Thyroid gland (tissue), 4 donors: Measurements from ENCODE around the gene AMZ1. TPM values are rescaled to one million over a fixed set of nuclear protein-coding genes. Genes with fewer than 3 reads are reported as not detected.

Source experiments
- DNase-seq, 2 donors: peaks; one replicate each; pipeline ENCODE4 v3.0.0-alpha.2; 2019
- H3K27ac ChIP-seq, 3 donors: fragments of 200-600 bp; sonication (generic); 1 replicate in 2 of 3; 2 replicates in 1 of 3; pipeline ENCODE4 v1.5.1; 2016 to 2019; ENCODE audit warnings: mild to moderate bottlenecking in 1 of 3, moderate library complexity in 1 of 3
- H3K27me3 ChIP-seq: fragments of 200-600 bp; sonication (generic); one replicate; pipeline ENCODE4 v1.5.1; 2019
- H3K36me3 ChIP-seq, 2 donors: fragments of 200-600 bp; sonication (generic); one replicate each; pipeline ENCODE4 v1.5.1; 2016 to 2019
- H3K4me1 ChIP-seq, 2 donors: fragments of 200-600 bp; sonication (generic); one replicate each; pipeline ENCODE4 v1.5.1; 2017 to 2019
- H3K4me3 ChIP-seq, 3 donors: fragments of 200-600 bp; sonication (generic); replicated peaks in 1 of 3; 1 replicate in 2 of 3; 2 replicates in 1 of 3; pipeline ENCODE4 v1.5.1; 2016; ENCODE audit warnings: mild to moderate bottlenecking in 1 of 3
- H3K9me3 ChIP-seq: fragments of 200-600 bp; sonication (generic); one replicate; pipeline ENCODE4 v1.5.1; 2017
- POLR2A ChIP-seq, 2 donors: fragments of 450-650 bp; IDR thresholded peaks; one replicate each; pipeline ENCODE4 v1.6.1; 2017; ENCODE audit warnings: antibody characterized with exemption in 2 of 2, mild to moderate bottlenecking in 2 of 2, moderate library complexity in 1 of 2
- WGBS, 2 donors: methylation state at CpG; one replicate each; pipeline ENCODE4 v1.1.5; 2017; 5-methylcytosine and 5-hydroxymethylcytosine counted together
- intact Hi-C: fragments of 100-400 bp; cut with DNase I; formaldehyde crosslinking; loops from one replicate; pipeline ENCODE4 v1.15.1; 2023
- total RNA-seq, 4 donors: library from RNA; depleted of rRNA; stranded (reverse); fragments of >200 nt; gene quantifications; one replicate each; pipeline ENCODE4 v1.2.3, GENCODE V29; 2016
- TF ChIP-seq, protein P1 (sequence below), 6 experiments: fragments of 200-600 bp in 3 of 6; fragments of 450-650 bp in 3 of 6; sonication (generic) in 3 of 6; IDR thresholded peaks; one replicate each; pipeline ENCODE4 v1.5.1; 2016 to 2019; ENCODE audit warnings: antibody characterized with exemption in 6 of 6, mild to moderate bottlenecking in 2 of 6, inconsistent platforms in 1 of 6, moderate library complexity in 1 of 6

Gene AMZ1
- total RNA-seq, 4 donors from 2014 or later: 0.29 to 1.2 TPM; not detected in 2

DNA sequence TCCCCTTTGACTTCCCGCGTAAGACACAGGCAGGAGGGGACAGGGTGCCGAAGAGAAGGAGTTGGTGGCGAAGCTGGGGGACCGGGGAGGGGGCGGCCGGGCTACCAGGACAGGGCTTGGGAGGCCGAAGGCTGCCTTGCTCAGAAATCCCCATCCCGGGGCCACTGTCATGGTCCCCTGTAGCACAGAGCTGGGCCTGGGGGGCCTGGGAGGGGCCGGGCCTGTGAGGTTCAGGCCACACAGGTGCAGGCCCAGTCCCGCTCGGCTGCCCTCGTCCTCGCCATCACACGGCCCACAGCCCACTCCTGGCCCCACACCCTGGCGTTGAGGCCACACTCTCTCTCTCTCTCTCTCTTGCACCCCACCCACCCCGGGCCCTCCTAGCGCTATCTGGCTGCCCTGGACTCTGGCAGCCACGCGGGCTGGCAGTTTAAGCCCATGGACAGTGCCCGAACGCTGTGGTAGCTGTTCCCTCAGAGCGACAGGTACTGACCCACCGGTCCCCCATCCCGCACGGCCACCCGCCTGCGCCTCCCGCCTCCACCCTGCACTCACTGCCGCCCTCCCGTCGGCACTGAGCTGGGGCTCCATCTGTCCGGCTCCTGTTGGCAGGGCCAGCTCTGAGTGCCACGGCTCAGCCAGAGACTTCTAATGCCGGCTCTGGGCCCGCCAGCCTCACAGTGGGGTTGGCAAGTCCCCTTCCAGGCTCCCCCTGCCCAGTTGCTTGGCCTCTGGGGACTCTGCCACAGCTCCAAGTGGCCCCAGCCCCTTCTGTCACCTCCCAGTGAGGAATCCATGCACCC lies 28.2 kb upstream of the AMZ1 start:
- H3K36me3 ChIP-seq: peaks cover 13 to 15% of the 10 kb centered on the region in 2 donors
- intact Hi-C loops: loop anchor here (5.0 kb wide), 1 partner anchor 52 kb away; no protein-coding TSS in a partner anchor
- no peak for DNase-seq

DNA sequence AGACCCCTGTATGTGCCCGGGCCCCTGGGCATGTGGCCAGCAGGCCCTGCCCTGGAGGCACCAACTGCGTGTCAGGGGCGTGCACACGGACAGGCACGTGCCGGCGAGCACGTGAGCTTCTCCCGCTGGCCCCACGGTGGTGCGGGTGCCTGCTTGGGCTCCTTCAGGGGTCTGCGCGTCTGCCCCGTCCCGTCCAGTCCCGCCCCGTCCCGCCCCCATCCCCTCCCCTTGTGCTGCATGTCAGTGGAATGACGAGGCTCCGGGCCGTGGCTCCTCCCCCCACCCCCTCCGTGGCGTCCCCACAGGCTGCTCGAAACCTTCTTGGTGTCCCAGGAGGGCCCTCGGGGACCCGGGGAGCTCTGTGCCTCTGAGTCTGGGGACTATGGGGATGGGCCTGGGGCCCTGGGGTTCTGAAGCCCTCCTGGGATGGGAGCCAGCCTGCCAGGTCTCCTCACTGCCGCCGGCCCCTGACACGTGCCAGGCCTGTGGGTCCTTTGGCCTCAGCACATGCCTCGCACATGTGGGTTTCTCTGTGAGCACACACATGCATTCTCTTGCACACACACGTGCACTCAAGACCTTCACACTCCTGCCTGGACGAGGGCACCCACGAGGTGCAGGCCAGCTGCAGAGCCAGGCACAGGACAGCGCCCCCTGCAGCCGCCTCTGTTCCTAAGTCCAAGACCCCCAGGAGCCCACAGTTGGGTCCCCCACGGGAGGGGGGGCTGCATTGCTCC lies 27.5 kb upstream of the AMZ1 start:
- Histone ChIP-seq H3K9me3 (no peaks in the 10 kb centered on the region), H3K4me3 (no peak overlapping the region), H3K36me3 (peaks cover 13 to 15% of the 10 kb centered on the region in 2 donors), H3K4me1 (peaks cover 0 to 11% of the 10 kb centered on the region in 2 donors), H3K27ac (no peak overlapping the region), H3K27me3 (no peaks in the 10 kb centered on the region)
- intact Hi-C loops: loop anchor here (5.0 kb wide), 1 partner anchor 53 kb away; no protein-coding TSS in a partner anchor
- no peak for DNase-seq
- WGBS, 2 donors: 83 to 96% methylated on average over 12 to 14 of the region's 36 CpGs
- no peak for TF ChIP-seq POLR2A (IDR thresholded peaks at IDR 0.05)
- TF ChIP-seq, protein P1, sequence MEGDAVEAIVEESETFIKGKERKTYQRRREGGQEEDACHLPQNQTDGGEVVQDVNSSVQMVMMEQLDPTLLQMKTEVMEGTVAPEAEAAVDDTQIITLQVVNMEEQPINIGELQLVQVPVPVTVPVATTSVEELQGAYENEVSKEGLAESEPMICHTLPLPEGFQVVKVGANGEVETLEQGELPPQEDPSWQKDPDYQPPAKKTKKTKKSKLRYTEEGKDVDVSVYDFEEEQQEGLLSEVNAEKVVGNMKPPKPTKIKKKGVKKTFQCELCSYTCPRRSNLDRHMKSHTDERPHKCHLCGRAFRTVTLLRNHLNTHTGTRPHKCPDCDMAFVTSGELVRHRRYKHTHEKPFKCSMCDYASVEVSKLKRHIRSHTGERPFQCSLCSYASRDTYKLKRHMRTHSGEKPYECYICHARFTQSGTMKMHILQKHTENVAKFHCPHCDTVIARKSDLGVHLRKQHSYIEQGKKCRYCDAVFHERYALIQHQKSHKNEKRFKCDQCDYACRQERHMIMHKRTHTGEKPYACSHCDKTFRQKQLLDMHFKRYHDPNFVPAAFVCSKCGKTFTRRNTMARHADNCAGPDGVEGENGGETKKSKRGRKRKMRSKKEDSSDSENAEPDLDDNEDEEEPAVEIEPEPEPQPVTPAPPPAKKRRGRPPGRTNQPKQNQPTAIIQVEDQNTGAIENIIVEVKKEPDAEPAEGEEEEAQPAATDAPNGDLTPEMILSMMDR (IDR thresholded peaks at IDR 0.05): no peak

More for the DNA sequence above, 28.2 kb upstream of the AMZ1 start:
- H3K27ac ChIP-seq: no peak overlapping the region
- H3K27me3 ChIP-seq: no peaks in the 10 kb centered on the region
- H3K4me3 ChIP-seq: no peak overlapping the region
- H3K4me1 ChIP-seq: peaks cover 0 to 8% of the 10 kb centered on the region in 2 donors
- WGBS, 2 donors: 94% methylated on average over 11 to 33 of the region's 36 CpGs
- no peaks in the 10 kb centered on the region for H3K9me3 ChIP-seq
- no peak for TF ChIP-seq POLR2A (IDR thresholded peaks at IDR 0.05)
- TF ChIP-seq, protein P1 (IDR thresholded peaks at IDR 0.05): no peak

DNA sequence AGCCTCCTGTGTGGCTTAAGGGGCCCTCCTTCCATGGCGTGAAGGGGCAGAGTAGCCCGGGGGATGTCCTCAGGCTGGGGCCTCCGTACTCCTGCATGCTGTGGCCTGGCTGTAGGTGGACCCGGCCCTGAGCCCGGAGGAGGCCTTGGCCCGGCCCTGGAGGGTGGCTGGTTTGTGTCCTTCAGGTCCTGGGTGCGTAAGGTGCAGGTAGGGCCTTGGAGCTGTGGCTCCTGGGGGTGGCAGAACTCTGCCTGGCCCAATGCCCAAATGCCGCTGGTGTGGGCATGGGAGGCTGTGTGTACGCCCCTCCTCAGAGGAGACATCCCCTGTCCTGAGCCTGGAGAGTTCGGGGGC lies 26.9 kb upstream of the AMZ1 start:
- no peak for TF ChIP-seq POLR2A (IDR thresholded peaks at IDR 0.05)
- TF ChIP-seq, protein P1 (IDR thresholded peaks at IDR 0.05): no peak
- intact Hi-C loops: loop anchor here (5.0 kb wide), 1 partner anchor 54 kb away; no protein-coding TSS in a partner anchor
- WGBS, 2 donors: 94% methylated on average over 4 of the region's 10 CpGs; no CpG with 5 or more reads in 1 of the 2 donors
- H3K9me3 ChIP-seq: no peaks in the 10 kb centered on the region
- DNase-seq: no peak
- no peak overlapping the region for H3K27ac ChIP-seq
- no peaks in the 10 kb centered on the region for H3K27me3 ChIP-seq
- H3K36me3 ChIP-seq: peaks cover 13 to 15% of the 10 kb centered on the region in 2 donors
- peaks cover under 1 to 15% of the 10 kb centered on the region in 2 donors for H3K4me1 ChIP-seq
- H3K4me3 ChIP-seq: no peak overlapping the region

DNA sequence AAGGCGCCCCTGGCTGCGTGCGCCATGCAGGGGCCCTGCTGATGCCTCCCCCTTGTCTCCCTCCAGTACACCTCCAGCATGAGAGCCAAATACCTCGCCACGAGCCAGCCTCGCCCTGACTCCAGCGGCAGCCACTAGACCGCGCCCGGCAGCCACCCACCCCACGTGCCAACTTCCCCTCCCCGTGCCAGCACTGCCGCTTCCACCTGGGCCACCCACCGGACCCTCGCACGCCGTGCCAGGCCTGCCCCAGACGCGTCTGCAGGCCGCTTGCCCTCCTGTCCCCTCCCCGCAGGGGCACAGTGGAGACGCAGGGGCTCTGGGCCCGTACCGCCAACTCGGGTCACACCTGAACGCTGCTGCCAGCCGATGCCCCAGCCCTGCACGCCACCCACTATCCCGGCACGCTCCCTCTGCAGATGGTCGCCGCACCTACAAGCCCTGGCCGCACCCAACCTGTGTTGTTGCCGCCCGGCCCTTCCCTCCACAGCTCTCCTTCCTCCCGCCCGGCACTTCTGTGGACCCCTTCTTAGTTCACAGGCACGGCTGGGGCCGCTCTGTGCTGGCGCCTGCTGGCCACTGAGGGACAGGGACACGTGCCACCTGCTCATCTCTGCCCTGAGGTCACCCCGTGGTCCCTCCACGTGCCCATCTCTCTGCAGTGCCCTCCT lies 26.3 kb upstream of the AMZ1 start:
- H3K27me3 ChIP-seq: no peaks in the 10 kb centered on the region
- H3K9me3 ChIP-seq: no peaks in the 10 kb centered on the region
- peaks cover 8% of the 10 kb centered on the region in 2 donors for H3K36me3 ChIP-seq
- DNase-seq: no peak
- WGBS, 2 donors: 93 to 94% methylated on average over 38 to 43 of the region's 43 CpGs
- TF ChIP-seq, protein P1 (IDR thresholded peaks at IDR 0.05): no peak
- no peak for TF ChIP-seq POLR2A (IDR thresholded peaks at IDR 0.05)
- peaks cover 6 to 22% of the 10 kb centered on the region in 2 donors for H3K4me1 ChIP-seq
- H3K4me3 ChIP-seq: no peak overlapping the region
- intact Hi-C loops: loop anchor here (5.0 kb wide), 1 partner anchor 54 kb away; no protein-coding TSS in a partner anchor
- no peak overlapping the region for H3K27ac ChIP-seq
